ENCODE results near the gene GUCA2B.

The GUCA2B gene

DNA sequence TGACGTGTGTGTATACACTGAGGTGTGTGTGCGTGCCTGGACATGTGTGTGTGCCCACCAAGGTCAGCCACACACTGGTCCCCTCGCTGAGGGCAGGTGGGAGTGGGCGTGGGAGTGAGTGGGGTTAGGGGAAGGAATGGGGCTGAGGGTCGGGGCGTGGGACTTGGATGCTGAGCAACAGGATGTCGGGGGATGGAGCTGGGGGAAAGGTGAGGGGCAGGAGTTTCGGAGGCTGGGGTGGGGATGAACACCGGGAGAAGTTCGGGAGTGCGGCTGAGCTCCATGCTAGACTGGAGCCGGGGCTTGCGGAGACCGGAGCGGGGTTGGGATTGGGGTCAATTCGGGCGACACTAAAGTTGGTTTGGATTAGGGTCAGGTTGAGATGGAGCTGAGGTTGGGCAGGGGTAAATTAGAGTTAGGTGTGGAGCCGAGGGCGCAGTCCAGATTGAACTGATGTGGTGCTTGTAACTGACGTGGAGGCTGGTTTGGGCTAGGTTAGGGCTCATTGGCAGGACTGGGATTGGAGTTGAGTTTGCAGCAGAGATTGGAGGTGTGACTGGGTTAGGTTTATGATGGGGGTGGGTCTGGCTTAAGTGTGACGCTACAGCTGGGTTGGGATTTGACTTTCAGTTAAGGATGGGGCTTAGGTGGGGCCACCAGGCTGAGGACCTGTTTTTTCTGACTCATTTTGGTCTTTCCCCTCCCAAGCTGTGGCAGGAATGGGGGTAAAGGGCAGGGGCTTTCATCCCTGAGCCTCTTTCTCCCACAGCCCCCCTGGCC, 14.6 kb downstream of the GUCA2B start:
- DNase-seq (ENCODE audit: low spot score): no peak

DNA sequence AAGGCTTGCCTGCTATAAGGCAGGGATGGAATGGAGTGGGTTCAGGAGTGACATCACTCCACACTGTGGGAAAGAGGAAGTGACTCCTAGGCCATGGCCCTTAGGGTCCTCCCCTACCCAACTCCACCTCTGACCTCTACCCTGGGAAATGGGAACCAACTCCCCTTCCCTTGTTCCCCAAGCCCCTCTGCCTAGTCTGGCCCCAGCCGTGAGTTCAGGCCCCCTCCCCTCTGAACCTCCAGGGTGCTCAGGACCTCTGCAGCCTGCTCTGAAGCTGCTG, 15.1 kb downstream of the GUCA2B start:
- no peak for DNase-seq (ENCODE audit: low spot score)

DNA sequence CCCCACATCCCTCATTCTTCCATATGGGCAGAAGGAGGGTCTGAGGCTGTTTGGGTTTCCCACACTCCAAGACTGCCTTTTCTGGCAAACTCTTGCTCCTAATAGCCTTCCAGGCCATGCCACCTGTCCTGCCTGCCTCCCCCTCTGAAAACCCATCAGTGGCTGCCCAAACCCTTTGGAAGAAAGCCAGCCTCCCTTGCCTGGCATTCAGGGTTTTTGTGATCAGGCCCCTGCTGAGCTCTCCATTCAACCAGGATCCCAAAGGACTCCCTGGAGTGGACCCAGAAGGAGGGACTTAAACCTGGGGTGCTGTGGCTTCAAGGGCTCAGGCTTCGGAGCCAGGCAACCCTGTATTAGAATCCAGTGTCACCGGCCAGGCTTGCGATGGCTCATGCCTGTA, 15.6 kb downstream of the GUCA2B start:
- no peak for DNase-seq (ENCODE audit: low spot score)

DNA sequence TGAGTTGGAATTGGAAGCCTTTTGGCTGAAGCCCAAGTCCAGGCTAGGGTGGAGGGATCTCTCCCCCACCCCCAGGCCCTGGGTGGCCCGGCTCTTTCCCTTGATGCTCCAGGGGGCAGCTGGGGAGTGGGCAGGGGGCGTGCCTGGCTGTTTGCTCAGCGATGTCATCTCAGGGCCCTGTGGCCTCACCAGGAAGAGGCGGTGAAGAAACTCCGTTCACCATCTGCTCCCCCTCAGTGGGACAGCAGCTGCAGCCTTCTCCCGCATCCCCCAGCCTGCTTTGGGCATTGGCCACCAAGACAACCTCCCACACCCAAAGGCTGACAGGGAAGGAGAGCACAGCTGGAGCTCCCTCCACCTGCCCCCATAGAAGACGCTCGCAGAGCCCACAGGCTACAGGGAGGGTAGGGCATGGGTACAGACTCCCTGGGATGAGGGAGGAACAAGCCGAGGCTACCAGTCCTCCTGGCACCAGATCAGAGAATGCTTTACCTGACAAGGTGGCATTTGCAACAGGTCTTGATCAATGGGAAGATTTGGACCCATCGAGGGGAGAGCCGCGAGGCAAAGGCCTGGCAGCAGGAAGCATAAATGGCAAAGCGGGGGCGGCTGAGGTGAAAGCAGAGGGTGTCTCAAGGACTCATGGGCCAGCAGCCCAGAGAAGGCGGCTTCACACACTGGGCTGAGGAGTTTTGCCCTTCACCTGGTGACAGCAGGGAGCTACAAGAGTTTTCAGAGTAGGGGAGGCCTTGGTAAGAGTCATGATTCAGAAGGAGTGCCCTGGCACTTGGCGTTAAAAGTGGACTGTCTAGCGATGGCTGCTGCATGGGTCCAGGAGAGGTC, 17.8 kb downstream of the GUCA2B start:
- DNase-seq (ENCODE audit: low spot score): no peak

DNA sequence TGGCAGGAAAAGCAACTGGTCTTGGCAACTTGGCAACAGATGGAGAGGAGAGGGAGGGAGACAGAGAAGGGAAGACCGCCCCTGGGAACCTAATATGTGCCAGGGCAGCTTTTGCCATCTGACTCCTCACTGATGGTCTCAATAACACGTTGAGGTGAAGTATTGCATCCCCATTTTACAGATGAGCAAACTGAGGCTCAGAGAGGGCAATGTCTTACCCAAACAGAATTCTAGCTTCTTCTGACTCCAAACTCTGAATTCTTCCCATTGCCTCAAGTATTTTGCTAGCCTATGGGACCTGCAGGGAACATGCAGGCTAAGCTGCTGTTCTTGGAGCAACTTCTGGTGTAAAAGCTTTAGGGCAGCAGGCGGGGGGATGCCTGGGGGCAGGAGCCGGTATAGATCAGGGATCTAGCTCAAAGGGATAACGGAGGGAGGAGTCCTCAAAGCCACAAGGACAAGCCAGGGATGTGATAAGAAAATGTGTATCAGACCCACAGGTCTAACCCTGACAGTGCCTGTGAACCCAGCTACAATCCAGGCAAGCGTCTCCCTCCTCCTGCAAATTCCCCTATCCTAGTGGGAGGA, 18.6 kb downstream of the GUCA2B start:
- DNase-seq (ENCODE audit: low spot score): no peak

DNA sequence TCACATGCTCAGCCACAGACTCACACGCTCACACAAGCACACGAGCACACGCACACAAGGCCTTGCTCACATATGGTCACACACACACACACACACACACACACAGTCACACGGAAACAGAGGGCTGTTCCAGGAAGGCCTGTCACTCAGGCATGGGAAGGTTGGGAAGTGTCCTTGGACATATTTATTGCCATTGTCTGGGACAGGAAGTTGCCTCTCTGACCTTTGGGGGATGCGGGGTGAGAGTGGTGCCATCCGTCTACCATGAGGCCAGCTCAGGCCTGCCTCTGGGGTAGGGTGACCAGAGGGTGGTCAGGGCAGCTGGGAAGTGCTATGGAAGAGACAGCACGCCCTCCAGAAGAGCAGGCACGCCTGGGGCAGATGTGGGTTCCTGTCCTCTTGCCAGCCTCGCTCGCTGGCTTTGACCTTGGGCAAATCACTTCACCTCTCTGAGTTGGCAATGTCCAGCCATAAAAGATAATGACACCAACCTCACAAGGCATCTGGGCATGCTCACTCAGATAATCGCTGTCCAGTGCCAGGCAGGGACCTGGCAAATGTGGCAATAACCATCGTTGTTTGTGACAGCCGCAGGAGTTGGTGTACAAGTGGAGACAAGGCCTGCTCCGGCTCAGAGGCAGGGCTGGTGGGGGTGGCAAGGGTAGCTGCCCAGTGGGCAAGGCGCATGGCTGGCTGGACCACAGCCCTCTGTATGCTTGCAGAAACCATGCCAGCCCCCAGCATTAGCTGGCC, 19.3 kb downstream of the GUCA2B start:
- DNase-seq (ENCODE audit: low spot score): no peak

DNA sequence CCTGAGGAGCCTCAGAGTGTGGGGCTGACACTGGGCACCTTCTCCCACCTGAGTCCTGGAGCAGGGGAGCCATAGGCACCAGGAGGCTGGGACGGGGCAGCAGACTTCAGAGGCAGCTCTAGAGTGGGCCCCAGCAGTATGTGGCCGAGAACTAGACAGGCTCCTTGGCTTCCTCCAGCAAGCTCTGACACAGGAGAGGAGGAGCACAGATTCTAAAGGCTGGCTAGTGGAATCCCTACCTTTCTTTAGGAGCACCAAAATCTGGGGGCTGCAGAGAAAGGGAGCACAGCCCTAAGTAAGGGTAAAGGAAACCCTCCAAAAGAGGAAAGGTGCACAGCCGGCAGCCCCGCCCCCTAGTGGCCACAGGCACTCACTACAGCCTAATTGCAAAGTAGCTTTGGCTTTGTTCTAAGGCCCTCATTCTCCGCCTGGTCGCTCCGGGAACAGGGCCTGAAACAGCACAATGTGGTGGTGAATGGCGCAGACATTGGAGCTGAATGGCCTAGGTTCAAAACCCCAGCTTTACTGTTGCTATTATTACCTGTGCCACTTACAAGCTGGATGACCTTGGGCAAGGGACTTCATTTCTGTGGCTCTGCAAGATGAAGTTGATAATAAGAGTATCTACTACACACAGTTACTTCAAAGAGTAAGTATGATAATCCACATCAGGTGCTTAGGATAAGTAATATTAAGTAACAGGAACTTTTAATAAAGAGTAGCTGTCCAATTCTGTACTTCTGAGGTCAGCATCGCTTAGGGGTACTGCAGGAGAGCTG, 20.1 kb downstream of the GUCA2B start:
- peak; percentile 52 for DNase-seq (ENCODE audit: low spot score)

DNA sequence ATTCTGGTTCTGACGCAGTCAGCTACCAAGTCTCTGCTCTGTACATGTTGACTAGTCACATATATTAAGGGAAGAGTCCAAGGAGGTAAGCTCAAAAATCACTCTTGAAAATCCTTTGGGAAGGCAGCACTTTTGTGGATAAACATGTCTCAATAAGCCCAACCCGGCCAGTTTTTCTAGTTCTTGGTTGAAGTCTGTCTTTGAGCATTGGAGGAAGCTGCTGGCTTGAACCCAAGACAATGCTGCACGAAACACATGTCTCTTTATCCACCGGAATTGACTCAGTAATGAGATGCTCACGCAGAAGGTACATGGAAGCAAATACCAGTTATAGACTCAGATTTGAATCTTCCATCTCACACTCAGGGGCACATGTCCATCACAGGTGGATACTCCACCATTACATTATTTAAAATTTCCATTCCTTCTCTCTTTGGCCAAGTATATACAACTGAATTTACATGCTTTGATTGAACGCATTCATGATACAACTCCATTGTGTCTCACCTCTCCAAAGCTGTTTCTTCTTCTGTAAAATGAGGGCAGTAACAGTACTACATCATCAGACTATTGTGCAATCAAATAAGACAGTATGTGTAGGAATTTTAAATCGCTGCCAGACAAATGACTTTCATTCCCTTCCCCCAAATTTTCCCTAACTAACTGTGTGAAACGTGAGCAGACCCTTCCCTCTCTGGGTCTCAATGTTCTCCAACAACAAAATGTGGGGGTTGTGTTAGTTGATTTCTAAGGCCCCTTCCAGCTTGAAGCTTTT, 20.9 kb downstream of the GUCA2B start:
- no peak for DNase-seq (ENCODE audit: low spot score)

DNA sequence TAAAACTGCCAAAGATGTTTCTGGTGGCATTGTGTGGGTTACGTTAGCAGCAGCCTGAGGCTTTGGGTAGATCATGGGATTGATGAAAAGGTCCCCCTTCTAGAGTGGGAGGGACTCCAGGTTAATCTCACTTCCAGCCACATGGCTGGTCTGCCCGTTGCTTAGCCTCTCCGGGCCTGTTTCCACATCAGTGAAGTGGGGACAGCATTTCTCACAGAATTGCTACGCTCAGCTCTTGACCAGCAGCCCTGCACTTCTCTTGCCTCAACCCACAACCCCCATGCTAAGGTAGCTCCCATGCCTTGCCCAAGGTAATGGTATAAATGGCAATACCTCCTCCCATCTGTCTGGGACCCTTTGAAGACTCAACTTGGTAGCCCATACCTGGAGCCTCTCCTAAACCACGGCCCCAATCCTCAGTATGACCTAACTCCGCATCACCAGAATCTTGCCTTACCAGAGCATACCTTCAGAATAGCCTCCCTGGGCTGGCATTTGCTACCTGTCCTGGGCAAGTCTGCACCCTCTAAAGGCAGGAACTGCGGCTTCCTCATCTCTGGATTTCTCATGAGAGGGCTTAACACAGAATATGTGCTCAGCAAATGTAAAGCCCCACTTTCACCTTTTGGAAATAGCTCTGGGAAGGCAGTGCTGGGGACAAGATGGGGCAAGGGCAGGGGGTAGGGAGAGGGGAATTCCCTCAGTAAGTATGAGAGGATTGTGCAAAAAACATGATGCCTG, 22.3 kb downstream of the GUCA2B start:
- DNase-seq (ENCODE audit: low spot score): no peak

DNA sequence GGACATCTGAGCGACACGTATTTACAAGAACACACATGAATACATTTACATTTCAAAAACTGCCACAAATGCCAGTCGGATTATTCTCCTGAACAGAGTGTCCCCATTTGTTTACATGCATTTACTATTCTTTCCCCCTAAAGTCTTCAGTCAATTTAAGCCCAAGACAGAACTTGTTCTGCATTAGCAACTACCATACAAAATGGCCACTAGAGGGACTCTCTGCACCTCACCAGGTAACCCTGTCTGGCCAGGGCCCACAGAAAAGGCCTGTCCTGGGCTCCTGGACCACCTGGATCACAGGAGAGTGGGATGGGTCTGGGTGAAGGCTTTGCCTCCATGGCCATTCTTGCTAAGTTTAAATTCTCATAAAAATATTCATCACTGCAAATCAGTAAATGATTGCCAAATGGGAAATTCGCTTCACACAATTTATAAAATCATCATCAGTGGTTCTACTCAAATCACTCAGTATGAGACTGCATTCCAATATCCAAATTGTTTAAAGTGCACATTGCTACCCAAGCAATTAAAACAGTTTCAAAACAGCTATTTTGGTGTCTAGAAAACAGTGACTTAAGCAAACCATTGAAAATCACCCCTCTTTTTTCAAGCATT, 23.8 kb downstream of the GUCA2B start:
- DNase-seq (ENCODE audit: low spot score): peak; percentile 31

DNA sequence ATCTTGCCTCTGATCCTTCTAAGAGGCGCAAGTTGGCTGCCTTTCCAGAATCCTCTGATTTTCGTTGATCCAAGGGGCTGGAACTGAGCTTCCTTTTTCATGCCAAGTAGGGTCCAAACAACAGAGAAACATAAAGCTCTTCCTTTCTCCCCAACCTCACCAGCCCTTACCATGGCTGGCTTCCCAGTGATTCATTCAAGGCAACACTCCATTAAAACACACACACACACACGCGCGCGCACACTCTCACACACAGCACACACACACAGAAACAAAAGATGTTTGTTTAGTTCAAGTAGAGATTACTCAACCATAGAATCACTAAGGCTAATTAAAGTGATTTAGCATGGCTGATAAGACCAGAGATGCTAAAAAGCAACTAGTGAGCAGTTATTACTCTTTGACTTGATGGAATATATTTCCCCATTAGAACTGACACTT, 24.4 kb downstream of the GUCA2B start:
- peak; percentile 67 for DNase-seq (ENCODE audit: low spot score)

DNA sequence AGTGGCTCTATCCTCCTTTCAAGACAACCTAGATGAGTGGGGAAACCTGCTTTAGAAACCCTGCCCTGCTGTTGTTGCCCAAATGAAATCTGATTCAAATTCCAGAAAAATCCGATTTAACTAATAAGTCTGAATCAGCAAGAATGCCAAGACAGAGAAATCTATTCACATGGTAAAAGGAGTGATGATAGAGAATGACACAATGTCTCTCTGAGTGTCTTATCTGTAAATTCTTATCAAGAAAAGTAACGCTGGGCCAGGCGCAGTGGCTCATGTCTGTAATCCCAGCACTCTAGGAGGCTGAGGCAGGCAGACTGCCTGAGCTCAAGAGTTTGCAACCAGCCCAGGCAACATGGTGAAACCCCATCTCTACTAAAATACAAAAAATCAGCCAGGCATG, 25.0 kb downstream of the GUCA2B start:
- no peak for DNase-seq (ENCODE audit: low spot score)

DNA sequence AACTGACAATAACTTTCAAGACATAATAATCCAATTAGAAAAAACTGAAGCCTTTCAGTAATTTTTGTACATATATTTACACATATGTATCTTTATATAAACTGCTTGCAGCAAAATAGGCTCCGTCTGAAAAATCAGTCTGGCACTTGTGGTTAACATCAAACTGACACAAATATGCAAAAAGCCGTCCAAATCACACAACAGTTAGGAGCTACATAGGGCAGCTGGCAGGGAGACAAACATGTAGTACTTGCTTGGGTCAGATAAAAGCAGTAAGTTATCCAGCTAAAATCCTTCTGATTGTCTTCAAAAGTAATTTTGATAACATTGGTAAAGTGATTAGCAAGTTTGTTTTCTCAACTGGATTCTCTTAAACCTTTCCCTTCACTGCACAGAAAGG, 26.1 kb downstream of the GUCA2B start:
- DNase-seq (ENCODE audit: low spot score): no peak

DNA sequence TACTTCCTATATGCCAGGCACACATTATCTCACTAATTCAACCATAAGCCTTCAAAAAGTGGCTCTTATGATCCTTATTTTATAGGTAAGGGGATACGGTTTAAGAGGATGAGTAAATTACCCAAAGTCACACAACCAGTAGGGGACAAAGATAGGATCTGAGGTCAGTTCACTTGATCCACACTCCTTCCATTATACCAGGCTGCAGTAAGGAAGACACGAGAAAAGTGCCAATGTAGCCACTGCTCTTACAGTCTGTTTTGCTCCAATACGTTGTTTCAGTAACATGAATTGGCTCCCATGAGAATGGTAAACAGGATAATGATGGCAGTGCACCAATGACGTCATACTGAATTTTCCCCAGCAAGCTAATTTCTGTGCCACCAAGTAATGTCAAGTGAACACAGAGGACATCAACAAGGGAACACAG, 26.7 kb downstream of the GUCA2B start:
- no peak for DNase-seq (ENCODE audit: low spot score)

DNA sequence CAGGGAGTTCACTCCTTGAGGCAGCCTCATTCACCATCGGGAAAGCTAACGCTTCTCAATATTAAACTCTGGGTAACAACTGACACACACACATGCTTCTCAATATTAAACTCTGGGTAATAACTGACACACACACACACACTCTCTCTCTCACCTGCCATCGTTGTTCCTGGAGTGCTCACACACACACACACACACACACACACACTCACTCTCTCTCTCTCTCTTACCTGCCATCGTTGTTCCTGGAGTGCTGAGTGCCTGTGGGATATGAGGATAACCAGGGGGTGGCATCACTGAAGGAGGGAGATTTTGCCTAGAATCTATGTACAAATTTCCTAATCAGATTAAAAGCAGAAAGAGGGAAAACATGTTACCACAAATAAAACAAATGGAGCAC, 28.5 kb downstream of the GUCA2B start:
- no peak for DNase-seq (ENCODE audit: low spot score)

DNA sequence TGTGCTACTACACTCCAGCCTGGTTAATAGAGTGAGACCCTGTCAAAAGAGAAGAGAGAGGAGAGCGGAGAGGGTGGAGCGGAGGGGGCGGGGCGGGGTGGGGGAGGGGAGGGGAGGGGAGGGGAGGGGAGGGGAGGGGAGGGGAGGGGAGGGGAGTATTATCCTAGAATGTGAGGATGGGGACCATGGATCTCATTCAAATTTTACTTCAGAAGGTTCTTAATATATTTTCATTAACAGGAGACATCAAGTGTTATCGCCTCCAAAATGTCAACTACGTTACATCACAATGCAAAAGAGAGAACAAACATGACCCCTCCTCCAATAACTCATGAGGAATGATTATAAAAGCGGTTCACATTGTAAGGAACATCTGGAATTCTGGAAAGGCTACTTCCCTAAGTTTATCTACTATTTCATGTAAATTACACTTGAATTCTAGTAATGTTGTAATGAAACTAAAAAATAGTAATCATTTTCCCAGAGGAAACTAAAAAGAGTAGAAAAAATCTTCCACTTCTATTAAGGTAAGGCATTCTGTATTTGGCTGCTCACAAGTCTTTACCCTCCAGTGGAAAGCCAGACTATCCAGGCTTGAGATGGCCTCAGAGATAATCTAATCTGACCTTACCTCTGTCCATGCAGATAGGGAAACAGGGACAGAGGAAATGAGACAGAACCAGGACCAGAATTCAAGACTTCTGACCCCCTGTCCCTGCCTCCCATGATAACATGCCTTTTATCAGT, 30.2 kb downstream of the GUCA2B start:
- no peak for DNase-seq (ENCODE audit: low spot score)

DNA sequence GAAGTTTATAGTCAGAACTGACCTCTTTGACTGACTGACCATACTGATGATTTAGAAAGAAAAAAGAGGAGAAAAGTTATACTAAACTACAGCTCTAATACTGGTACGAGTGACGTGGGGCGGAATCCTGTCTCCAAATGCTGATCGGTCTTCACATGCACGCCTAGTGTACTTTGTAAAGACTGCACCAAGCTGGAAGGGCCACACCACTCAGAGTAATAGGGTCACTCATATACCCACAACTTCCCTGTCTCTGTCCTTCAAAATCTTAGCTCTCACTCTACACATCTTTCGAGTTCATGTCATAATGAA, 30.7 kb downstream of the GUCA2B start:
- no peak for DNase-seq (ENCODE audit: low spot score)

DNA sequence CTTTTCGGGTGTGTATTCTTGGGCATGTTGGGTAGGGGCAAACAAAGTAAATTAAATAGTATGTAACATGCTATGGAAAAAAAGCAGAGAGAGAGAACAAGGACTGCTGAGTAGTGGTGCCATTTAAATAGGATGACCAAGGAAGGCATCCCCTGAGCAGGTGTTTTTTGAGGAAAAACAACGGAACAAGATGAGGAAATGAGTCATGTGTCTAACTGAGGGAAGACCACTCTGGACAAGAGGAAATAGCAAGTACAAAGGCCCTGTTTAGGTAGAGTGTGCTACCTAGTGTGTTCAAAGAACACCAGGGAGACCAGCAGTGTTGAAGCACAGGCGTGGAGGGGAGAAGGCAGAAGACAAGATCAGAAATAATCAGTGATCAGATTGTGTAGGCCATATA, 31.4 kb downstream of the GUCA2B start:
- no peak for DNase-seq (ENCODE audit: low spot score)

DNA sequence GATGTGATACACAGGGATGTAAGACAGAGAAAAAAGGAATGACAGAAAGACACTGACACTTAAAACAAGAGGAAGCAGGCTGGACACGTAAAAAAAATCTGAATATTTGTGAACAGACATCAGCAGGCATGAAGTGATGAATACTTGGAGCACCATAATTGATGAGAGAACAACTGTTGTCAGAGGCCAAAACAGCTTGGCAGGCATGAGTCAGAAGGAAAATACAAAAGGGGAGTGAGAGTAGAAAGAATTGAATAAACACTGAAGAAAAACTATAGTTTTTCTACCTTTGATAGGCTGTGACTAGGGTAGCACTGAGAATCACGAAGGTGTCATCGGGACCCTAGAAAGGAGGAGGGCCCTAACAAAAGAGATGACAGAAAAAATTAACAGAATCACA, 32.9 kb downstream of the GUCA2B start:
- DNase-seq (ENCODE audit: low spot score): no peak

All from putamen (tissue), 1 donor.